ENCODE results near the gene GDAP2. TPM values are rescaled to one million over a fixed set of nuclear protein-coding genes. Genes with fewer than 3 reads are reported as not detected.

Gene GDAP2
- total RNA-seq, 1 donor: 26.8 TPM

GRCh38 chr1:117970252-117970651 is 40.8 kb upstream of the GDAP2 start:
- no peak for DNase-seq (ENCODE audit: insufficient read length, low spot score, missing footprints)
- no peak overlapping the region for H3K27ac ChIP-seq (ENCODE audit: low read depth, low read length)
- H3K4me1 ChIP-seq (ENCODE audit: insufficient read depth, low read length): peaks cover 4% of the 10 kb centered on the region
- TF ChIP-seq, protein P1, sequence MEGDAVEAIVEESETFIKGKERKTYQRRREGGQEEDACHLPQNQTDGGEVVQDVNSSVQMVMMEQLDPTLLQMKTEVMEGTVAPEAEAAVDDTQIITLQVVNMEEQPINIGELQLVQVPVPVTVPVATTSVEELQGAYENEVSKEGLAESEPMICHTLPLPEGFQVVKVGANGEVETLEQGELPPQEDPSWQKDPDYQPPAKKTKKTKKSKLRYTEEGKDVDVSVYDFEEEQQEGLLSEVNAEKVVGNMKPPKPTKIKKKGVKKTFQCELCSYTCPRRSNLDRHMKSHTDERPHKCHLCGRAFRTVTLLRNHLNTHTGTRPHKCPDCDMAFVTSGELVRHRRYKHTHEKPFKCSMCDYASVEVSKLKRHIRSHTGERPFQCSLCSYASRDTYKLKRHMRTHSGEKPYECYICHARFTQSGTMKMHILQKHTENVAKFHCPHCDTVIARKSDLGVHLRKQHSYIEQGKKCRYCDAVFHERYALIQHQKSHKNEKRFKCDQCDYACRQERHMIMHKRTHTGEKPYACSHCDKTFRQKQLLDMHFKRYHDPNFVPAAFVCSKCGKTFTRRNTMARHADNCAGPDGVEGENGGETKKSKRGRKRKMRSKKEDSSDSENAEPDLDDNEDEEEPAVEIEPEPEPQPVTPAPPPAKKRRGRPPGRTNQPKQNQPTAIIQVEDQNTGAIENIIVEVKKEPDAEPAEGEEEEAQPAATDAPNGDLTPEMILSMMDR (IDR thresholded peaks at IDR 0.05; ENCODE audit: extremely low read depth, low read depth, low read length): no peak
- H3K4me2 ChIP-seq (ENCODE audit: insufficient read depth, low read length): no peak overlapping the region
- H3K79me2 ChIP-seq (ENCODE audit: insufficient read depth, low read length): no peaks in the 10 kb centered on the region
- H3K9me3 ChIP-seq (ENCODE audit: low read depth, low read length): no peaks in the 10 kb centered on the region
- H3K27me3 ChIP-seq (ENCODE audit: insufficient read depth, low read length): no peaks in the 10 kb centered on the region
- no peaks in the 10 kb centered on the region for H4K20me1 ChIP-seq (ENCODE audit: insufficient read depth, low read length)
- H2AFZ ChIP-seq (ENCODE audit: low read length): no peak overlapping the region
- no peaks in the 10 kb centered on the region for H3K36me3 ChIP-seq (ENCODE audit: insufficient read depth, low read length)
- H3K4me3 ChIP-seq (ENCODE audit: insufficient read depth, low read length): no peak overlapping the region

DNA sequence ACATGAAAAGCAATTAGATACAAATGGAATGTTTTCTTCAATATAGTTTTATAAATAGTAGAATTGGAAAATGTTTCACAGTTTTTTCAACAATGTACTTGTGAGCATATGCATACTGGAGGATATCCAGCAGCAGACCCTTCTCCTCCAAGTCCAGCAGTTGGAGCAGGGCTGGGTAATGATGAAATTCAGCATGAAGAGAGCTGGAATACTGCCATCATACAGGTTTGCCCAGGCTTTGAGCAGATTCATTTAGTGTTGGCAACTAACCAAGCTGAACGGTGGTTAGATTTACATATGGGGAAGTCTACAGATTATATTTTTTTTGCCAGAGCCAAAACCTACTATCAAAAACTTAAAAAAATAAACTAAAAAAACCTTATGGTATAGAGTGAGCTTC is 38.5 kb upstream of the GDAP2 start:
- peak overlapping the region; percentile 17 for H3K4me2 ChIP-seq (ENCODE audit: insufficient read depth, low read length)
- H3K9me3 ChIP-seq (ENCODE audit: low read depth, low read length): no peaks in the 10 kb centered on the region
- H3K79me2 ChIP-seq (ENCODE audit: insufficient read depth, low read length): no peaks in the 10 kb centered on the region
- peaks cover 4% of the 10 kb centered on the region for H3K4me1 ChIP-seq (ENCODE audit: insufficient read depth, low read length)
- H3K36me3 ChIP-seq (ENCODE audit: insufficient read depth, low read length): no peaks in the 10 kb centered on the region
- no peak for DNase-seq (ENCODE audit: insufficient read length, low spot score, missing footprints)
- H3K27ac ChIP-seq (ENCODE audit: low read depth, low read length): no peak overlapping the region
- H4K20me1 ChIP-seq (ENCODE audit: insufficient read depth, low read length): no peaks in the 10 kb centered on the region
- no peak overlapping the region for H2AFZ ChIP-seq (ENCODE audit: low read length)
- H3K27me3 ChIP-seq (ENCODE audit: insufficient read depth, low read length): no peaks in the 10 kb centered on the region
- TF ChIP-seq, protein P1 (IDR thresholded peaks at IDR 0.05; ENCODE audit: extremely low read depth, low read depth, low read length): no peak
- no peak overlapping the region for H3K4me3 ChIP-seq (ENCODE audit: insufficient read depth, low read length)

DNA sequence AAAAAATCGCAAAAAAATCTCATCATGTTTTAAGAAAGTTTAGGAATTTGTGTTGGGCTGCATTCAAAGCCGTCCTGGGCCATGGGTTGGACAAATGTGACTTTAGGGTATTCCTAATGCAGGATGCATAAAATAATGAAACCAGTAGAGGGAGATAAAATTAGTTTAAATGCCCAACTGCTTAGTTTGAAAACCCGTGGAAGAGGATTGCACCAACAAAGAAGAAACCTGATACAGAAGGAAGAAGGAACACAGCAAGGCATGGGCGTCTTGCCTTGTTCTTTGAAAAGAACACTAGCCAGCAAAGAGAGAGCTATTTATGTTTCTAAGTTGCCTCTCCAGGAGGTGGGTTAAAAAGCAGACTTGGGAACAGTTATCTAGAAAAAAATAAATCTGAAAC is 38.1 kb upstream of the GDAP2 start:
- Histone ChIP-seq H3K4me3 (ENCODE audit: insufficient read depth, low read length) (no peak overlapping the region), H2AFZ (ENCODE audit: low read length) (no peak overlapping the region), H3K4me1 (ENCODE audit: insufficient read depth, low read length) (peaks cover 4% of the 10 kb centered on the region), H3K79me2 (ENCODE audit: insufficient read depth, low read length) (no peaks in the 10 kb centered on the region), H3K27me3 (ENCODE audit: insufficient read depth, low read length) (no peaks in the 10 kb centered on the region), H4K20me1 (ENCODE audit: insufficient read depth, low read length) (no peaks in the 10 kb centered on the region), H3K9me3 (ENCODE audit: low read depth, low read length) (no peaks in the 10 kb centered on the region), H3K27ac (ENCODE audit: low read depth, low read length) (no peak overlapping the region), H3K36me3 (ENCODE audit: insufficient read depth, low read length) (no peaks in the 10 kb centered on the region), H3K4me2 (ENCODE audit: insufficient read depth, low read length) (peak overlapping the region; percentile 17)
- DNase-seq (ENCODE audit: insufficient read length, low spot score, missing footprints): peak; percentile 42
- TF ChIP-seq, protein P1 (IDR thresholded peaks at IDR 0.05; ENCODE audit: extremely low read depth, low read depth, low read length): peak; percentile 38

DNA sequence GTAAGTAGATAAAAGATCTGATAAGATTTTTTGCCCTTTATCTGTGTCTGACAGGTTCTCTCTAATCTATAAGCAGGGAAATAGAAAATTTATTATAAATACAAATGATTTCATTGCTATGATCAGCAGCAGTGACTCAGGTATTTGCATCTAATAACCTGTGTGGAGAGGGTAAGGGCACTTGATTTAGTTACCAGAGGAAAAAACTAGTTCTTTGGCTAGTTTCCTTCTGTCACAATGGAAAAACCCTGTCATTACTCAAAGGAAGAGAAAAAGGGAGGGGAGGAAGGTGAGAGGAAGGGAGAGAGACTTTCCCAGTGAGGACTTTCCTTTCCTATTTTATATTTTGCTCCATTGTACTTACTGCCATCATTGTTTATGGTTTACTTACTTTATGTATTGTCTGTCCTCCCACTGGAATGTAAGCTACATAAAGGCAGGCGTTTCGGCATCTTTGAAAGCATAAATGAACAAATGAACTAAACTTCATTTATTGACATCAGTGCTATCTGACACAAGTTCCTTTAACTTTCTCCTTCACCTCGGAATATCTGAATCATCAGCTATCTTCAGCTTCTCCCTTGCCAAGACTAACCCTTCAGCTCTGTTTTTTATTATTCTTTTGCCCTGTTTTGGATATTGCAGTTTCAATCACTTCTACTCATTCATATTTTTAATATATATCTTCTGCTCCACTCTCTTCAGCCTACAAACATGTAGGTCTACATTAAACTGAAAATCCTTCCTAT is 35.0 kb upstream of the GDAP2 start:
- no peaks in the 10 kb centered on the region for H3K9me3 ChIP-seq (ENCODE audit: low read depth, low read length)
- H2AFZ ChIP-seq (ENCODE audit: low read length): no peak overlapping the region
- H3K27ac ChIP-seq (ENCODE audit: low read depth, low read length): no peak overlapping the region
- H3K4me1 ChIP-seq (ENCODE audit: insufficient read depth, low read length): peaks cover 4% of the 10 kb centered on the region
- no peak for DNase-seq (ENCODE audit: insufficient read length, low spot score, missing footprints)
- H3K4me3 ChIP-seq (ENCODE audit: insufficient read depth, low read length): no peak overlapping the region
- TF ChIP-seq, protein P1 (IDR thresholded peaks at IDR 0.05; ENCODE audit: extremely low read depth, low read depth, low read length): no peak
- H3K4me2 ChIP-seq (ENCODE audit: insufficient read depth, low read length): no peak overlapping the region
- H3K27me3 ChIP-seq (ENCODE audit: insufficient read depth, low read length): no peaks in the 10 kb centered on the region
- peaks cover 9% of the 10 kb centered on the region for H3K36me3 ChIP-seq (ENCODE audit: insufficient read depth, low read length)
- no peaks in the 10 kb centered on the region for H3K79me2 ChIP-seq (ENCODE audit: insufficient read depth, low read length)
- H4K20me1 ChIP-seq (ENCODE audit: insufficient read depth, low read length): no peaks in the 10 kb centered on the region
